Upper lobe of left lung (tissue), 4 donors: ENCODE data around the gene RRP9.

ENCODE experiments used
- EP300 ChIP-seq, 4 donors: sonication (generic); formaldehyde crosslinking; IDR thresholded peaks; one replicate each; pipeline ENCODE4 v1.5.1; 2017; ENCODE audit warnings: antibody characterized with exemption in 4 of 4, control low read depth in 2 of 4
- POLR2A ChIP-seq, 4 donors: fragments of 450-650 bp; IDR thresholded peaks; one replicate each; pipeline ENCODE4 v1.5.1; 2016 to 2017; ENCODE audit warnings: antibody characterized with exemption in 4 of 4, mild to moderate bottlenecking in 2 of 4
- POLR2AphosphoS5 ChIP-seq, 2 donors: sonication (generic); formaldehyde crosslinking; IDR thresholded peaks; one replicate each; pipeline ENCODE4 v1.5.1; 2017; ENCODE audit warnings: antibody characterized with exemption in 2 of 2
- TF ChIP-seq, protein P1 (sequence below), 6 experiments: fragments of 450-650 bp in 4 of 6; fragments of 200-600 bp in 2 of 6; sonication (generic) in 2 of 6; IDR thresholded peaks; one replicate each; pipeline ENCODE4 v1.5.1; 2016 to 2019; ENCODE audit warnings: antibody characterized with exemption in 6 of 6

DNA sequence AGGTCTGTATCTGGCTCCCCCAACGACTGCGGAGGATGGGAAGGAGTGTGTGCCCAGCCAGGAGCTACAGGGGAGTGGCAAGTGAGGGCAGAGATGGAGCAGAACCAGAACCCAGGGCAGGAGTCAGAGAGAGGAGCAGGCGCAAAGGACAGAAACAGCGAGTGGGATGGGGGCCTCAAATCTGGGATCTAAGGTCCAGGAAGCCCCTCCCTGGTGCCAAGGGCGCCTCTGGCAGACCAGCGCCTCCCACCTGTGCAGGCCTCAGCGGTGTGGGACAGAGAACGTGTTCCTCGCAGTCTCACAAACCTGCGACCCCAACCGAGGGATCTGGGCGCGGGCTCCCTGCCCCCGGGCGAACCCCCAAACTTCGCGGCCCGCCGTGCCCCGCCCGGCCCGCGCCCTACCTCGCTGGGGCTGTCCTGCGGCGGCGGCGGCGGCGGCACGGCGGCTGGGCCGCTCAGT is 25.2 kb upstream of the RRP9 start:
- peak in 1 of 4 donors; percentile 34 for TF ChIP-seq POLR2A (IDR thresholded peaks at IDR 0.05)
- TF ChIP-seq, protein P1, sequence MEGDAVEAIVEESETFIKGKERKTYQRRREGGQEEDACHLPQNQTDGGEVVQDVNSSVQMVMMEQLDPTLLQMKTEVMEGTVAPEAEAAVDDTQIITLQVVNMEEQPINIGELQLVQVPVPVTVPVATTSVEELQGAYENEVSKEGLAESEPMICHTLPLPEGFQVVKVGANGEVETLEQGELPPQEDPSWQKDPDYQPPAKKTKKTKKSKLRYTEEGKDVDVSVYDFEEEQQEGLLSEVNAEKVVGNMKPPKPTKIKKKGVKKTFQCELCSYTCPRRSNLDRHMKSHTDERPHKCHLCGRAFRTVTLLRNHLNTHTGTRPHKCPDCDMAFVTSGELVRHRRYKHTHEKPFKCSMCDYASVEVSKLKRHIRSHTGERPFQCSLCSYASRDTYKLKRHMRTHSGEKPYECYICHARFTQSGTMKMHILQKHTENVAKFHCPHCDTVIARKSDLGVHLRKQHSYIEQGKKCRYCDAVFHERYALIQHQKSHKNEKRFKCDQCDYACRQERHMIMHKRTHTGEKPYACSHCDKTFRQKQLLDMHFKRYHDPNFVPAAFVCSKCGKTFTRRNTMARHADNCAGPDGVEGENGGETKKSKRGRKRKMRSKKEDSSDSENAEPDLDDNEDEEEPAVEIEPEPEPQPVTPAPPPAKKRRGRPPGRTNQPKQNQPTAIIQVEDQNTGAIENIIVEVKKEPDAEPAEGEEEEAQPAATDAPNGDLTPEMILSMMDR (IDR thresholded peaks at IDR 0.05), result no peak
- no peak for TF ChIP-seq EP300 (IDR thresholded peaks at IDR 0.05)
- no peak for TF ChIP-seq POLR2AphosphoS5 (IDR thresholded peaks at IDR 0.05)
